Sigmoid colon (tissue), 4 donors: ENCODE data around the gene HENMT1.

ENCODE experiments used
- CTCF ChIP-seq, 4 experiments: fragments of 450-650 bp in 3 of 4; fragments of 200-600 bp in 1 of 4; IDR thresholded peaks; one replicate each; pipeline ENCODE4 v1.5.1; 2016 to 2019; ENCODE audit warnings: antibody characterized with exemption in 4 of 4, mild to moderate bottlenecking in 3 of 4, moderate library complexity in 2 of 4
- EP300 ChIP-seq, 4 donors: sonication (generic); formaldehyde crosslinking; IDR thresholded peaks; one replicate each; pipeline ENCODE4 v1.6.1; 2017; ENCODE audit warnings: antibody characterized with exemption in 4 of 4
- POLR2A ChIP-seq, 2 donors: fragments of 450-650 bp; IDR thresholded peaks; one replicate each; pipeline ENCODE4 v1.6.1; 2016; ENCODE audit warnings: antibody characterized with exemption in 2 of 2, mild to moderate bottlenecking in 2 of 2, moderate library complexity in 2 of 2
- POLR2AphosphoS5 ChIP-seq, 4 donors: sonication (generic); formaldehyde crosslinking; IDR thresholded peaks; one replicate each; pipeline ENCODE4 v1.6.1; 2017; ENCODE audit warnings: antibody characterized with exemption in 4 of 4

- TF ChIP-seq CTCF (IDR thresholded peaks at IDR 0.05) (no peak), POLR2A (IDR thresholded peaks at IDR 0.05) (no peak), POLR2AphosphoS5 (IDR thresholded peaks at IDR 0.05) (no peak), EP300 (IDR thresholded peaks at IDR 0.05) (no peak)
Measured at GRCh38 chr1:108617008-108617723, 43.7 kb downstream of the HENMT1 start.
